ENCODE results near the gene SART1. TPM values are rescaled to one million over a fixed set of nuclear protein-coding genes. Genes with fewer than 3 reads are reported as not detected.

The SART1 gene
- total RNA-seq, 1 experiment from 2014 or later: 23.1 TPM

DNA sequence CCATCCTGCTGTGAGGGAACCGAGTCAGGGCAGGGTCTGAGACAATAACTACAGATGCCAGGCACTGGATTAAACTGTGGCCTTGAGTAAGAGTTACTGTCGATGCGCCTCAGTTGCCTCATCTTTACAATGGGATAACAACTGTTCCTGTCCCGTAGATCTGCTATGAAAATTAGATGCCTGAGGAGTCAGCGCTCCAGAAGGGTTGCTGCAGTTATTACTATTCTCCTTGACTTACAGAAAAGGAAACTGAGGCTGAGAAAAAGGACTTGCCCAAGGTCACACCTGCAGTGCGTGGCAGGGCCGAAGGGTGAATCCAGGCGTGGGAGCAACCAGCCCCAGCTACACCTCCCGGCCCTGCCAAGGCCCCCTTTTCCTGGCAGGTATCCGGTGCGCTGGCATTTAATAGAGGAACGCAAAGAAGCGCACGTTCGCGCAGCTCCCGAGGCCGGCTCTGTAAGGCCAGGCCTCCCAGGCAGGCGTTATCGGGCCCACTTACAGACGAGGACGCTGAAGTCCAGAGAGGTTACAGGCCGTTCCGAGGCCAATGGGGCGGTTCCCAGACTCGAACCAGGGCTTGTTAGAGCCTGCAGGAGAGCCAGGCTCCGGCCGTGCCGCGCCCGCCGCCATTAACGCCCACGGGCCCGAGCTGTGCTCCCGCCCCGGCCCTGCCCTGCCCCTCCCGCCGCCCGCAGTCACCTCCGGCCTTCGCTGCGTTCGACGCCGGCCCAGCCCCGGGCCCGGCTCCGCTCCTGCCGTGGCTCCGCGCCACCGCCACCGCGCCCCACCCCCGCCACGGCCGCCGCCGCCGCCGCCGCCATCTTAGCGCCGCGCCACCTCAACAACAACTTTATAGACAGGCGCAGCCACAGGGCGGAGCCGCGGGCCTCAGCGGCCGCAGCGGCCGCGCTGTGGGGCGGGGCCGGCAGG lies 43.1 kb upstream of the SART1 start, which contains the start of gene C11orf68:
TSS of gene C11orf68 (minus strand) at position 852 of the 930 bp plus-strand sequence. CDS start at position 821, 31 bp downstream.
- Histone ChIP-seq H3K9me3 (ENCODE audit: low read length) (no peaks in the 10 kb centered on the region), H3K4me1 (ENCODE audit: low read length) (peaks cover 20% of the 10 kb centered on the region), H3K4me3 (ENCODE audit: low read length) (peak within 1 kb of the TSS; percentile 99), H4K20me1 (ENCODE audit: insufficient read depth, low read depth, low read length) (no peaks in the 10 kb centered on the region), H3K27me3 (ENCODE audit: low read length) (no peaks in the 10 kb centered on the region), H2AFZ (ENCODE audit: low read length) (peak within 1 kb of the TSS; percentile 90), H3K36me3 (ENCODE audit: insufficient read depth, low read length) (no peaks in the 10 kb centered on the region), H3K79me2 (ENCODE audit: low read length) (peaks cover 9% of the 10 kb centered on the region; the same call in 1 of the 2 replicates), H3K27ac (ENCODE audit: low read length) (0 out of 2 replicates have a peak within 1 kb of the TSS, but pooled peaks have one; percentile 42), H3K4me2 (ENCODE audit: low read depth, low read length, poor library complexity, severe bottlenecking) (peak within 1 kb of the TSS; percentile 84), H3K9me2 (replicated peaks; ENCODE audit: insufficient read depth, low read length) (no peaks in the 10 kb centered on the region), H3K9ac (ENCODE audit: low read length) (peak within 1 kb of the TSS; percentile 92)
- DNase-seq: peak; percentile 70

DNA sequence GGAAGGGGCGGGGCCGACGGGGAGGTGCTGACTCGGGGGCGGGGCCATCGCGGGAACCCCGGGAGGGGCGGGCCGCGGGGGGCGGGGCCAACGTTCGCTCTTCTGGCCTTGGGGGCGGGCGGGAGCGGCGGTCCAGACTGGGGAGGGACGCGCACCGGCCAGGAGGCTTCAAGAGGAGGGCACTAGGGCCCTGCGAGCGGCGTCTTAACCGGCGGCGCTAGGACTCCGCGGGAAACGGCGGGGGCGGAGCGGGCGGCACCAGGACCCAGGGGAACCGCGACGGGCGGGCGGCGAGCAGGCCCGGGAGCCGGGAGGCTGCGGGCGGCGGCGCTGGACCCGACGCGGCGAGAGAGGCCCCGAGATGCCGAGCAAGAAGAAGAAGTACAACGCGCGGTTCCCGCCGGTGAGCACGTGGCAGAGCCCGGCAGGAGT lies 42.4 kb upstream of the SART1 start, which contains the start of gene DRAP1:
TSS of gene DRAP1 (plus strand) at position 286 of the 432 bp plus-strand sequence. CDS start at position 362, 76 bp downstream.
- Histone ChIP-seq H3K9me3 (ENCODE audit: low read length) (no peaks in the 10 kb centered on the region), H3K27me3 (ENCODE audit: low read length) (no peaks in the 10 kb centered on the region), H3K4me1 (ENCODE audit: low read length) (peaks cover 20% of the 10 kb centered on the region), H3K9me2 (replicated peaks; ENCODE audit: insufficient read depth, low read length) (no peaks in the 10 kb centered on the region), H4K20me1 (ENCODE audit: insufficient read depth, low read depth, low read length) (no peaks in the 10 kb centered on the region), H3K4me3 (ENCODE audit: low read length) (peak within 1 kb of the TSS; percentile 99), H3K79me2 (ENCODE audit: low read length) (peaks cover 9% of the 10 kb centered on the region; the same call in 1 of the 2 replicates), H3K36me3 (ENCODE audit: insufficient read depth, low read length) (no peaks in the 10 kb centered on the region), H2AFZ (ENCODE audit: low read length) (peak within 1 kb of the TSS; percentile 90), H3K27ac (ENCODE audit: low read length) (0 out of 2 replicates have a peak within 1 kb of the TSS, but pooled peaks have one; percentile 42), H3K9ac (ENCODE audit: low read length) (peak within 1 kb of the TSS; percentile 92), H3K4me2 (ENCODE audit: low read depth, low read length, poor library complexity, severe bottlenecking) (peak within 1 kb of the TSS; percentile 84)
- DNase-seq: peak; percentile 99

DNA sequence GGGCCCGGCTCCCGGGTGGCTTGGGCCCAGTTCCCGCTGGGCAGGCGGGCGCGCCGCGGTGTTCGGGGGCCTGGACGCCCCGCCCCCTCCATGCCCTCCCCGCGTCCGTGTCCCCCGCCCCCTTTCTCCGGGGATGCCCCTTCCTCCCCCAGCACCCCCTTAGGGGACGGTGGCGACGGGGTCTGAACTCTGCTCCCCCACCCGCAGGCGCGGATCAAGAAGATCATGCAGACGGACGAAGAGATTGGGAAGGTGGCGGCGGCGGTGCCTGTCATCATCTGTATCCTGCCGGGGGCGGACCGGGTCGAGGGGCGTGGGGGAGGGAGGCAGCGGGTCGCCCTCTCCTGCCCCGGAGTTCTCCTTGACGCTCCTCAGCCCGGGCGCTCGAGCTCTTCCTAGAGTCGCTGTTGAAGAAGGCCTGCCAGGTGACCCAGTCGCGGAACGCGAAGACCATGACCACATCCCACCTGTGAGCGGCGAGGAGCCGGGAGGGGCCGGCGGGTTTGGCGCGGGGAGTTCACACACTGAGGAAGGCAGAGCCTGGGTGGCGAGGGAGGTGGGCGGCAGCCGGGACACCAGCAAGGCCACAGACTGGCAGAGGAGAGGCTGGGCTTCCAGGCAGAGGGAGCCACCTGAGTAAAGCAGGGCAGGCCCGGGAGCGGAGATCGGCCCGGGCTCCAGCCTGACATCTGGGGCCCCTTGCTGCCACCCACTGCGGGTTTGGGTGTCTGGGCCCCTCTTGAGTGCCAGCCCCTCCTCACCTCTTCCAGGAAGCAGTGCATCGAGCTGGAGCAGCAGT lies 41.8 kb upstream of the SART1 start:
- no peaks in the 10 kb centered on the region for H4K20me1 ChIP-seq (ENCODE audit: insufficient read depth, low read depth, low read length)
- peaks cover 9% of the 10 kb centered on the region; the same call in 1 of the 2 replicates for H3K79me2 ChIP-seq (ENCODE audit: low read length)
- no peaks in the 10 kb centered on the region for H3K36me3 ChIP-seq (ENCODE audit: insufficient read depth, low read length)
- H3K4me3 ChIP-seq (ENCODE audit: low read length): peak overlapping the region; percentile 68
- peak overlapping the region; percentile 73 for H3K4me2 ChIP-seq (ENCODE audit: low read depth, low read length, poor library complexity, severe bottlenecking)
- H3K27ac ChIP-seq (ENCODE audit: low read length): no peak overlapping the region
- peak overlapping the region; percentile 68; the same call in 1 of the 2 replicates for H2AFZ ChIP-seq (ENCODE audit: low read length)
- peaks cover 20% of the 10 kb centered on the region for H3K4me1 ChIP-seq (ENCODE audit: low read length)
- DNase-seq: peak; percentile 79
- no peaks in the 10 kb centered on the region for H3K9me2 ChIP-seq (replicated peaks; ENCODE audit: insufficient read depth, low read length)
- H3K9ac ChIP-seq (ENCODE audit: low read length): peak overlapping the region; percentile 75
- no peaks in the 10 kb centered on the region for H3K9me3 ChIP-seq (ENCODE audit: low read length)
- no peaks in the 10 kb centered on the region for H3K27me3 ChIP-seq (ENCODE audit: low read length)

DNA sequence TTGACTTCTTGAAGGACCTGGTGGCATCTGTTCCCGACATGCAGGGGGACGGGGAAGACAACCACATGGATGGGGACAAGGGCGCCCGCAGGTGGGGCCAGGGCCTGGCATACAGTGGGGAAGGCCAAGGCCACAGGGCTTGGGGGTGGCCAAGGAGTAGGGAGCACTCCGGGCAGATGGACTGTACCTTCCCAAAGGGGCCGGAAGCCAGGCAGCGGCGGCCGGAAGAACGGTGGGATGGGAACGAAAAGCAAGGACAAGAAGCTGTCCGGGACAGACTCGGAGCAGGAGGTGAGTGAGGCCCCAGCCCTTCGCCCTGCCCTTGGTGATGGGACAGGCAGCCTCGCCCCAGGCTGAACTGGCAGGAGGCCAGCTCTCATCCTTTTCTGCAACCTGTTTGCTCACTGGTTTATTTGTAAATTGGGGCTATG lies 41.1 kb upstream of the SART1 start:
- Histone ChIP-seq H3K36me3 (ENCODE audit: insufficient read depth, low read length) (no peaks in the 10 kb centered on the region), H3K9me3 (ENCODE audit: low read length) (no peaks in the 10 kb centered on the region), H3K9ac (ENCODE audit: low read length) (peak overlapping the region; percentile 75), H3K4me3 (ENCODE audit: low read length) (peak overlapping the region; percentile 68), H3K4me1 (ENCODE audit: low read length) (peaks cover 20% of the 10 kb centered on the region), H4K20me1 (ENCODE audit: insufficient read depth, low read depth, low read length) (no peaks in the 10 kb centered on the region), H3K79me2 (ENCODE audit: low read length) (peaks cover 9% of the 10 kb centered on the region; the same call in 1 of the 2 replicates), H3K27me3 (ENCODE audit: low read length) (no peaks in the 10 kb centered on the region), H3K27ac (ENCODE audit: low read length) (no peak overlapping the region), H3K9me2 (replicated peaks; ENCODE audit: insufficient read depth, low read length) (no peaks in the 10 kb centered on the region), H3K4me2 (ENCODE audit: low read depth, low read length, poor library complexity, severe bottlenecking) (peak overlapping the region; percentile 73), H2AFZ (ENCODE audit: low read length) (no peak overlapping the region)
- DNase-seq: no peak

DNA sequence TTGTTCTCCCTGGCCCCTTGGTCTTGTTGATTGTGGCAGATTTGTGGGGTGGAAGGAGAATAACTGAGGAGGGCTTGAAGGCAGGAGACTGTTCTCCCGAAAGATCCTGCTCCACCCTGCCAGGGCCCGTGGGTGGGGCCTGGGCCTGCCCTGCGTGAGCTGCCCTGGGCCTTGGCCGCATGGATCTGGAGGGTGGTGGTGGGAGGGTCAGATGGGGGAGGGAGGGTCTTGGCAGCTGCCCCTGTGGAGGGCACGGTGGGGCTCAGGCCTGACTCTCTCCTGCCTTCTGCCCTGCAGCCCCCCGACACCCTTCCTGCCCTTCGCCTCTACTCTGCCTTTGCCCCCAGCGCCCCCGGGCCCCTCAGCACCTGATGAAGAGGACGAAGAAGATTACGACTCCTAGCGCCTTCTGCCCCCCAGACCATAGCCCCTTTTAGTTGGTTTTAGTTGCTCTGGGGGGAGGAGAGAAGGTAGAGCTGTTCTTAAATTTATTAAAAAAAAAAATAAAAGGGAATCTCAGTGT lies 40.4 kb upstream of the SART1 start:
- H3K4me3 ChIP-seq (ENCODE audit: low read length): no peak overlapping the region
- no peak overlapping the region for H3K27ac ChIP-seq (ENCODE audit: low read length)
- no peaks in the 10 kb centered on the region for H3K36me3 ChIP-seq (ENCODE audit: insufficient read depth, low read length)
- no peaks in the 10 kb centered on the region for H3K9me3 ChIP-seq (ENCODE audit: low read length)
- no peaks in the 10 kb centered on the region for H3K9me2 ChIP-seq (replicated peaks; ENCODE audit: insufficient read depth, low read length)
- peaks cover 9% of the 10 kb centered on the region; the same call in 1 of the 2 replicates for H3K79me2 ChIP-seq (ENCODE audit: low read length)
- H4K20me1 ChIP-seq (ENCODE audit: insufficient read depth, low read depth, low read length): no peaks in the 10 kb centered on the region
- no peak overlapping the region for H3K9ac ChIP-seq (ENCODE audit: low read length)
- H3K4me1 ChIP-seq (ENCODE audit: low read length): peaks cover 20% of the 10 kb centered on the region
- no peaks in the 10 kb centered on the region for H3K27me3 ChIP-seq (ENCODE audit: low read length)
- H2AFZ ChIP-seq (ENCODE audit: low read length): no peak overlapping the region
- peak overlapping the region; percentile 73 for H3K4me2 ChIP-seq (ENCODE audit: low read depth, low read length, poor library complexity, severe bottlenecking)
- no peak for DNase-seq

DNA sequence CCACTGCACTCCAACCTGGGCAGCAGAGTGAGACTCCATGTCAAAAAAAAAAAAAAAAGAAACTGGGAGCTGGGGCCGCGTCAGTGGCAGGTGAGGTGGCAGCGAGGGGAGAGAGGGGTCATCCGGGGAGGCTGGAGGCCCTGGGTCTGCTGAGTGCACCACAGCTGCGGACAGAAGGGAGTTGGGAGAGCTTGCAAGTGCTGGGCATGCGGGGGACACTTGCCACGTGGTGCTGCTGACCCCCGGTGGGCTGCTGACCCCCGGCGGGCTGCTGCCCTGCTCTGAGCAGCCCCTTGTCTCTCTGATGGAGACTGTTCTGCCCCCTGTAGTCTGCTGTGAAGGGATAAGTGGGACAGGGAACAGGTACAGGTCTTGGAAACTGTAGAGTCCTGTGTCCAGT lies 39.7 kb upstream of the SART1 start:
- Histone ChIP-seq H3K36me3 (ENCODE audit: insufficient read depth, low read length) (no peaks in the 10 kb centered on the region), H3K9me3 (ENCODE audit: low read length) (no peaks in the 10 kb centered on the region), H3K27me3 (ENCODE audit: low read length) (no peaks in the 10 kb centered on the region), H3K4me3 (ENCODE audit: low read length) (no peak overlapping the region), H3K27ac (ENCODE audit: low read length) (no peak overlapping the region), H3K9ac (ENCODE audit: low read length) (no peak overlapping the region), H4K20me1 (ENCODE audit: insufficient read depth, low read depth, low read length) (no peaks in the 10 kb centered on the region), H2AFZ (ENCODE audit: low read length) (no peak overlapping the region), H3K9me2 (replicated peaks; ENCODE audit: insufficient read depth, low read length) (no peaks in the 10 kb centered on the region), H3K4me2 (ENCODE audit: low read depth, low read length, poor library complexity, severe bottlenecking) (no peak overlapping the region), H3K79me2 (ENCODE audit: low read length) (peaks cover 9% of the 10 kb centered on the region; the same call in 1 of the 2 replicates), H3K4me1 (ENCODE audit: low read length) (peaks cover 20% of the 10 kb centered on the region)
- no peak for DNase-seq

DNA sequence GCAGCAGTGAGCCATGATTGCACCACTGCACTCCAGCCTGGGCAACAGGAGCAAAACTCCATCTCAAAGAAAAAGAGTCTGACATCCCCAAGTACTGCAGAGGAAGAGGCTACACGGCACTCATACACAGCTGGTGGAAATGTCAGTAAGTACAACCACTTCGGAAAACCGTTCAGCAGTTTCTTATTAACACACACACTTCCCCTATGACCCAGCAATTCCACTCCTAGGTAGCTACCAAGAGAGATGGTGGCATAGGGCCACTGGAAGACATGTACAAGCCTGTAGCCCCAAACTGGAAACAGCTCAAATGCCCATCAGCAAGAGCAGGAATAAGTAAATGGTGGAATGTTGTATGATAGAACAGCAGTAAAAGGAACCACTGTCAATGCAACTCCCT lies 39.0 kb upstream of the SART1 start:
- Histone ChIP-seq H3K9me3 (ENCODE audit: low read length) (no peaks in the 10 kb centered on the region), H3K79me2 (ENCODE audit: low read length) (peaks cover 9% of the 10 kb centered on the region; the same call in 1 of the 2 replicates), H3K4me2 (ENCODE audit: low read depth, low read length, poor library complexity, severe bottlenecking) (no peak overlapping the region), H3K4me1 (ENCODE audit: low read length) (peaks cover 18% of the 10 kb centered on the region), H3K27me3 (ENCODE audit: low read length) (no peaks in the 10 kb centered on the region), H4K20me1 (ENCODE audit: insufficient read depth, low read depth, low read length) (no peaks in the 10 kb centered on the region), H2AFZ (ENCODE audit: low read length) (no peak overlapping the region), H3K36me3 (ENCODE audit: insufficient read depth, low read length) (no peaks in the 10 kb centered on the region), H3K27ac (ENCODE audit: low read length) (no peak overlapping the region), H3K9me2 (replicated peaks; ENCODE audit: insufficient read depth, low read length) (no peaks in the 10 kb centered on the region), H3K9ac (ENCODE audit: low read length) (no peak overlapping the region), H3K4me3 (ENCODE audit: low read length) (no peak overlapping the region)
- DNase-seq: no peak
